ENCODE results near the gene ZNF43.
A peak's percentile ranks its signal among the peaks of the same experiment; 100 is the strongest.
"Not testable (repeated sequence)": the region's sequence is repeated elsewhere in the genome, so short reads cannot be mapped to it uniquely, and the experiment has no call there.

The ZNF43 gene

DNA sequence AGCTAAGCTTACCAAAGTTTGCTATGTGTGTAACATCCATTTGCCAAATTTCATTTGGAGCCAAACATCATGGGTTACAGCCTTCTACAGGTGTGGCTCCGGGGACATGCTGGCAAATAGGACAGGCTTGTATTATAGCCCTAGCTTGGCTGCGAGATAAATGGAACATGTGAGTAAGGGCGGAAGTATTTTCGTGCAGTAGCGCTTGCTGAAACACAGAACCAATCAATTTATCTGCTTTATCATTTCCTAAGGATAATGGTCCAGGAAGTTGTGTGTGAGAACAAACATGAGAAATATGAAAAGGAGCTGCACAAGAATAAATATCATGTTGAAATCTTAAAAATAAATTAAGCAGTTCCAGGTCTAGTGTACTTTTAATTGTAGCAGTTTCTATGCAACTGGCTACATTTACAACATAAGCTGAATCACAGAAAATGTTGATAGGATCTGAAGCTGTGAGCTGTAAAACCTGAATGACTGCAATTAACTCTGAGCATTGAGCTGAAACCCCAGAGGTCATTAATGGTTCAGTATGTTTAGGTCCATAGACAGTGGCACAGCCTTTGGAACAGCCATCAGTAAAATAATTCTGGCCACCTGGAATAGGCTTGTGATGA, 46.4 kb downstream of the ZNF43 start:
- no peak for DNase-seq

DNA sequence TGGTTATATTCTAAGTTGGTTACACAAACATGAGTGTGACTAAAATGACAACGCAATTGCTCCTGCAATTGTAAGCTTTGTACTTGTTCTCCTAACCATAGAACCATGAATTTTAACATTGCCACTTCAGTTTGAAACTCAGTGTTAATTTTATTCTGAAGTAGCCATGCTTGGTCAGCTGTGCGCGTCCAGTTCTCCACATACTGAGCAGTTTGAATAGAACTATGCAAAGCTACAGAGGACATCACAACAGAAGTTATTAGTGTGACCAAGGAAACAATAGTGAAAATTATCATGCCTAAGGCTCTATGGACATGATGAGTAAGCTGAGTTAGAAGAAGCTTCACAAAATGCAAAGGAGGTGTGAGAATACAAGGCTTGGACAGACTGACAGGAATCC, 49.0 kb downstream of the ZNF43 start:
- no peak for DNase-seq

DNA sequence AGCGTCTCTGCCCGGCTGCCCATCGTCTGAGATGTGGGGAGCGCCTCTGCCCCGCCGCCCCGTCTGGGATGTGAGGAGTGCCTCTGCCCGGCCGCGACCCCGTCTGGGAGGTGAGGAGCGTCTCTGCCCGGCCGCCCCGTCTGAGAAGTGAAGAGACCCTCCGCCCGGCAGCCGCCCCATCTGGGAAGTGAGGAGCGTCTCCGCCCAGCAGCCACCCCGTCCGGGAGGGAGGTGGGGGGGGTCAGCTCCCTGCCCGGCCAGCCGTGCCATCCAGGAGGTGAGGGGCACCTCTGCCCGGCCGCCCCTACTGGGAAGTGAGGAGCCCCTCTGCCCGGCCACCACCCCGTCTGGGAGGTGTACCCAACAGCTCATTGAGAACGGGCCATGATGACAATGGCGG, 60.2 kb downstream of the ZNF43 start:
- DNase-seq = not testable (repeated sequence)

DNA sequence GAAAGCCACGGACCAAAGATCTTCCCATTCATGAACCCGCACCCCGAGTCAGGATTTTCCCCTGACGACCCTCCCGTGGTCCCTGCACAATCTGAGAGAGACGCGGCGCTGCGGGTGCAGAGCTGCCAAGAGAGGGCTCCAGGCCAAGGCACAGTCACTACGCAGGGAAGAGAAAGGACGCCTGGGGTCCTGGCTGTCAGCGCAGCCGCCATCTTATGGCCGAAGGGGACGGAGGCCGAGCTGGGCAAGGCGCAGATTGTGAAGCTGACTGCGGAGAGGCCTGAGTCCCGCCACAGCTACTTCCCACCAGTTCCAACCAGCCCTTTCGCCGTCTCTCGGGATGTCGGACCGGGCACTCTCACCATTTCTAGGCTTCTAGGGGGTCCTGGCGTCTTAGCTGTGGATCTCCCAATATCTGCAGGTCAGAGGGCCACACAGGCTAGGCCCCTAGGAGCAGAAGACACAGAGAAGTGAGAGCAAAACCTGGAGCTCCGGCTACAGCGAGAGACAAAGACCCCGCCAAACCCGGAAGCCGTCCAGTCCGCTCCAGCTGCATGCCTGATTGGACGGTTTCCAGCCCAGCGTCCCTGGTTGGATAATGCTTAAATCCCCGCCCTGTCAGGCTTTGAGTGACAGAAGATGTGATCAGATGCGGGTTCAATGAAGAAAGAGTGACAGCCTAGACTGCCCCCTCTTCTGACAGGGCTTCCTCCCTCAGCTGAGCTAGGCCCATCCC, 68.7 kb downstream of the ZNF43 start, which contains the start of gene ZNF100:
Gene ZNF100 (minus strand): TSS at position 515 of the 736 bp plus-strand sequence. CDS start 150 bp downstream, at position 365.
- peak; percentile 87 for DNase-seq

DNA sequence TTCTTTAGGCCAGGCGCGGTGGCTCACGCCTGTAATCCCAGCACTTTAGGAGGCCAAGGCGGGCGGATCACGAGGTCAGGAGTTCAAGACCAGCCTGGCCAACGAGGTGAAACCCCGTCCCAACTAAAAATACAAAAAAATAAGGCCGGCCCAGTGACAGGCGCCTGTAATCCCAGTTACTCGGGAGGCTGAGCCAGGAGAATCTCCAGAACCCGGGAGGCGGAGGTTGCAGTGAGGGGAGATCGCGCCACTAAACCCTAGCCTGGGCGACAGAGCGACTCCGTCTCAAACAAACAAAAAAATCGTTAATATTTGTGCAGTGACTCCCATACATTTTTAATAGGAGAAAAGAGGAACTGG, 69.3 kb downstream of the ZNF43 start:
- not testable (repeated sequence) for DNase-seq

DNA sequence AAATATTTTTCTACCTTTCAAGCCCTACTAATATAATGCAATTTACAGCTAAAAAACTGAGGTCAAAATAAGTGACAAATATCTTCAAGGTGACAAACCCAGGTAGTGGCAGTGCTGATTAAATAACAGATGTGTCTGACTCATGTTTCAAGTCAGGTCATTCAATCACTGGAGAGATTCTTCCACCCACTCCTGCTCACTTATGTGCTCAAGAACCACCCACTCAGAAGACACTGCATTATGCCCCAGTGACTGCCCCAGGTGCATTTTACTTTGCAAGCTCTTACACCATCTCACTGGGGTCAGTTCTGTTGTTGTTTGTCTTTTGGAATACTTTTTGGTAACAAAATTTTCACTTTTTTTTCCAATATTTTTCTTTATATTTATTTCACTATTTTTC, 70.8 kb downstream of the ZNF43 start:
- DNase-seq = no peak

DNA sequence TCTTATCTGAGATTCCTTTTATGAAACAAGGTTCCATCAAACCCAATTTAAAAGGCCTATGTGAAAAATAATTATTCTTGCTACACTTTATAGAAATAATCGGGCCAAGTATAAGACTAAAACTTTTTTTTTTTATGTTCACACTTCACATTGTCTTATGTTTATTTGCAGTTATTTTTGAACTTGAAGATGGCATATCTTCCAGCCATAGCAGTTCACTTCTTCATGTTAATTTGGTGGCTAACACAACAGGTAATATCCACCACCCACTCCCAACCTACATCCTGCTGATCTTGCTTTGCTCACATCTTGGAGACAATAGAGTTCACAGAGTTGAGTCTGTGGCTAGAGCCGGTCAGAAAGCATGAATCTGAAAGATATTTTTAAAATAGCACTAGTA, 74.4 kb downstream of the ZNF43 start:
- not testable (repeated sequence) for DNase-seq

DNA sequence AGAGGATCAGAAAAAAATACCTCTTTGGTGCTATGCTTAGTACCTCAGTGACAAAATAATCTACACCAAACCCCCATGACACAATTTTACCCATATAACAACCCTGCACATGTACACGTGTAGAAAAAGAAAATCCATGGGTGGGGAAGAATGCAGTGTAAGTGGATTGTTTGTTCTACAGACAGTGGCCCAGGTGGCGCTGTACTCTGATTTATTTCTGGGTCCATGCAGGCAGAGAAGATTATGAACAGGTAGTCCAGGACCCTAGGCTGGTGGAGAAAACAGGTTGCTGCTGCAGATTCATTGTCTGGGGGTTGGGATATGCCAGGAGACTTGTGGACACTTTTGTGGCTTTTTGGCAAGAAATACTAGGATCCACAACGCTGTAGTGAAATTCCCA, 77.7 kb downstream of the ZNF43 start:
- no peak for DNase-seq

DNA sequence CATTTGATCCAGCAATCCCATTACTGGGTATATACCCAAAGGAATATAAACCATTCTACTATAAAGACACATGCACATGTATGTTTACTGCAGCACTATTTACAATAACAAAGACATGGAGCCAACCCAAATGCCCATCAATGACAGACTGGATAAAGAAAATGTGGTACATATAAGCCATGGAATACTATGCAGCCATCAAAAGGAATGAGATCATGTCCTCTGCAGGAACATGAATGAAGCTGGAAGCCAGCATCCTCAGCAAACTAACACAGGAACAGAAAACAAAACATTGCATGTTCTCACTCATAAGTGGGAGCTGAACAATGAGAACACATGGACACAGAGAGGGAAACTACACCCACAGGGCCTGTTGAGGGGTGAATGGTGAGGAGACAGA, 80.4 kb downstream of the ZNF43 start:
- DNase-seq = not testable (repeated sequence)

Measured in NCI-H2171 (cell line).